ENCODE results near the gene SLC26A11.

DNA sequence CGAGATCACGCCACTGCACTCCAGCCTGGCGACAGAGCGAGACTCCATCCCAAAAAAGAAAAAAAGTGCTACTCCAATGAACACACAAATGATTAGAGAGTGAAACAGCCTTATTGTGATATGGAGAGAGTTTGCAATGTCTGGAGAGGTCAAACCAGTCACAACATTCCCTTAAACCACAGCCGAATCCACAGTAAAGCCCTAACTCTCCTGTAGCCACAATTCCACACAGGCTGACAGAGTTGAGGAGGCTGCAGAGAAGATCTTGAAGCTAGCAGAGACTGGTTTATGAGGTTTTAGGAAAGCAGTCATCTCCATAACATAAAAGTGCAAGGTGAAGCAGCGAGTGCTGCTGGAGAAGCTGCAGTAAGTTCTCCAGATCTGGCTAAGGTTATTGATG is 47.2 kb downstream of the SLC26A11 start:
- no peak for TF ChIP-seq EZH2 (IDR thresholded peaks at IDR 0.05; ENCODE audit: insufficient read depth, poor library complexity, severe bottlenecking)
- TF ChIP-seq EZH2phosphoT487 (IDR thresholded peaks at IDR 0.05; ENCODE audit: insufficient read depth, low read depth), result no peak
